SK-N-SH (cell line): Measurements from ENCODE around the gene SMNDC1. TPM values are rescaled to one million over a fixed set of nuclear protein-coding genes. Genes with fewer than 3 reads are reported as not detected.

Experiments used
- CTCF ChIA-PET: fragments of 300-600, 350-600 bp; formaldehyde crosslinking; extraction: SDS; loops from one replicate; lab custom pipeline; 2021; lab: Yijun Ruan, JAX
- POLR2A ChIA-PET: fragments of 350-600 bp; sonication (Branson Sonifier 250); formaldehyde crosslinking; extraction: SDS; loops from one replicate; lab custom pipeline; 2020; ENCODE audit warnings: antibody characterized with exemption, inconsistent platforms; lab: Yijun Ruan, JAX
- DNase-seq: peaks from one replicate; pipeline ENCODE4 v3.0.0; 2012
- H2AFZ ChIP-seq: fragments of 200-600 bp; sonication (generic); 2 replicates; pipeline ENCODE4 v1.8.1; 2016; ENCODE audit warnings: antibody characterized with exemption, mild to moderate bottlenecking, low read depth
- H3F3A ChIP-seq: fragments of 200-600 bp; sonication (generic); replicated peaks from 2 replicates; pipeline ENCODE3; 2016; ENCODE audit warnings: antibody characterized with exemption, mild to moderate bottlenecking; ENCODE audit not compliant: insufficient read depth
- H3K27ac ChIP-seq, 2 experiments: fragments of 200-500 bp in 1 of 2; fragments of 200-600 bp in 1 of 2; sonication (Bioruptor generic) in 1 of 2; sonication (generic), shearing (Covaris generic) in 1 of 2; 2 replicates each; pipeline versions ENCODE4 v1.5.1 to v1.6.1; 2014 to 2016; ENCODE audit warnings: low read depth in 2 of 2, inconsistent platforms in 1 of 2, low read length in 1 of 2, mild to moderate bottlenecking in 1 of 2, mixed read lengths in 1 of 2
- H3K27me3 ChIP-seq: fragments of 200-600 bp; sonication (generic), shearing (Covaris generic); 2 replicates; pipeline ENCODE4 v1.6.1; 2016; ENCODE audit warnings: mixed run types; ENCODE audit not compliant: insufficient read depth
- H3K36me3 ChIP-seq, 2 experiments: fragments of 200-500 bp in 1 of 2; fragments of 200-600 bp in 1 of 2; sonication (Bioruptor generic) in 1 of 2; sonication (generic) in 1 of 2; replicated peaks in 1 of 2; 2 replicates each; pipeline versions ENCODE3 to v1.5.1; 2014 to 2016; ENCODE audit warnings: low read length in 1 of 2, mild to moderate bottlenecking in 1 of 2; ENCODE audit not compliant: insufficient read depth in 2 of 2, control insufficient read depth in 1 of 2
- H3K4me1 ChIP-seq, 2 experiments: fragments of 200-500 bp in 1 of 2; fragments of 200-600 bp in 1 of 2; sonication (Bioruptor generic) in 1 of 2; sonication (generic), shearing (Covaris generic) in 1 of 2; 2 replicates each; pipeline versions ENCODE4 v1.5.1 to v1.6.1; 2014 to 2016; ENCODE audit warnings: low read depth in 1 of 2, low read length in 1 of 2, mixed run types in 1 of 2; ENCODE audit not compliant: insufficient read depth in 2 of 2, control insufficient read depth in 1 of 2
- H3K4me2 ChIP-seq: fragments of 200-600 bp; sonication (generic), shearing (Covaris generic); 2 replicates; pipeline ENCODE4 v1.6.1; 2017; ENCODE audit warnings: mixed run types
- H3K4me3 ChIP-seq, 2 experiments: fragments of 200-500 bp in 1 of 2; fragments of 200-600 bp in 1 of 2; sonication (Bioruptor generic) in 1 of 2; sonication (generic), shearing (Covaris generic) in 1 of 2; 2 replicates each; pipeline versions ENCODE4 v1.5.1 to v1.8.1; 2014 to 2016; ENCODE audit warnings: low read depth in 2 of 2, inconsistent platforms in 1 of 2, low read length in 1 of 2, mild to moderate bottlenecking in 1 of 2, mixed read lengths in 1 of 2, moderate library complexity in 1 of 2
- H3K79me2 ChIP-seq: fragments of 200-600 bp; sonication (generic); 2 replicates; pipeline ENCODE4 v1.8.1; 2017; ENCODE audit warnings: mild to moderate bottlenecking; ENCODE audit not compliant: insufficient read depth
- H3K9ac ChIP-seq: fragments of 200-600 bp; sonication (generic); 2 replicates; pipeline ENCODE4 v1.6.1; 2017; ENCODE audit warnings: mixed run types
- H3K9me2 ChIP-seq: fragments of 200-600 bp; sonication (generic); 2 replicates; pipeline ENCODE4 v1.6.1; 2017; ENCODE audit warnings: mixed run types
- H3K9me3 ChIP-seq: fragments of 200-600 bp; sonication (generic); 2 replicates; pipeline ENCODE4 v1.6.1; 2017; ENCODE audit warnings: mixed run types, mild to moderate bottlenecking, moderate library complexity
- H4K20me1 ChIP-seq: fragments of 200-600 bp; sonication (generic); 2 replicates; pipeline ENCODE4 v1.6.1; 2017; ENCODE audit warnings: mild to moderate bottlenecking, mixed run types; ENCODE audit not compliant: insufficient read depth
- CTCF ChIP-seq: fragments of 200-600 bp; sonication (generic); IDR thresholded peaks from 2 replicates; pipeline ENCODE4 v1.6.1; 2017; ENCODE audit warnings: antibody characterized with exemption, mild to moderate bottlenecking, moderate library complexity
- FOXM1 ChIP-seq: IDR thresholded peaks from 2 replicates; pipeline ENCODE4 v1.4.0; 2012; ENCODE audit warnings: low read depth, mild to moderate bottlenecking
- MEF2A ChIP-seq: IDR thresholded peaks from 2 replicates; pipeline ENCODE4 v1.4.0; 2012; ENCODE audit warnings: low read depth, borderline replicate concordance
- RAD21 ChIP-seq: IDR thresholded peaks from 2 replicates; pipeline ENCODE4 v1.6.1; 2012; ENCODE audit warnings: mild to moderate bottlenecking, low read length
- TEAD4 ChIP-seq: IDR thresholded peaks from 2 replicates; pipeline ENCODE4 v1.4.0; 2012; ENCODE audit warnings: mild to moderate bottlenecking, borderline replicate concordance; ENCODE audit not compliant: insufficient read depth
- WGBS: methylation state at CpG from one replicate; pipeline ENCODE4 v1.1.6; 2017; ENCODE audit warnings: low lambda C conversion rate; 5-methylcytosine and 5-hydroxymethylcytosine counted together
- polyA plus RNA-seq, 3 experiments: library from polyadenylated mRNA; depleted of rRNA; stranded (reverse); fragments of >200 nt; gene quantifications; 2 replicates each; pipeline ENCODE4 v1.2.3, GENCODE V29; 2012
- TF ChIP-seq, protein P1 (sequence below): fragments of 150-350 bp; IDR thresholded peaks from 2 replicates; pipeline ENCODE4 v1.6.1; 2017; ENCODE audit warnings: antibody characterized with exemption, low read length, low read depth, borderline replicate concordance
- TF ChIP-seq, protein P2 (sequence below): fragments of 150-350 bp; IDR thresholded peaks from 2 replicates; pipeline ENCODE4 v1.6.1; 2016; ENCODE audit warnings: mild to moderate bottlenecking, low read depth, low read length

SMNDC1 gene
- polyA plus RNA-seq, 1 of the 3 experiments (the other 2 are of a cell fraction): 13.3 TPM

DNA sequence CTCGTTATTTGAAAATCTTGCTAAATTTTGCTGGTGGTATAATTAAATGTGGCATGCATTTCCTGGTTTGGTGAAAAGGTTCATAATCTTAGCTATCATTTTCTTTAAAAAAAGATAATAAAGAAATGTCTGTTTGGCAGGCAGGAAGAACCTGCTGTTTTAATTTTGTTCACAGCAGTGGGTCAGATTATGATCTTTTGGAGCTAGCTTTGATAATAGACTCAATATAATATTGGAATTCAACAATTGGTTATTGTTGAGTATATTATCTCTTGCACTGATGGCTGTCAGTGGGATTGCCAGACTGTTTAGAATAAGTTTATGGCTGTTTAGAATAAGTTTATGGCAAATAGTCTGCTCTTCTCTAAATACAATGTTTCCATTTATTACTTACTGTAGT is 62.2 kb downstream of the SMNDC1 start:
- H3K4me1 ChIP-seq: peaks cover 0 to 6% of the 10 kb centered on the region in 2 experiments; a peak in 3 of 4 replicates
- H3K4me3 ChIP-seq: no peak overlapping the region
- no peak overlapping the region for H3K4me2 ChIP-seq
- no peaks in the 10 kb centered on the region for H3K27me3 ChIP-seq
- H3F3A ChIP-seq: no peaks in the 10 kb centered on the region
- H3K36me3 ChIP-seq: peaks cover 20 to 27% of the 10 kb centered on the region in 2 experiments
- no peaks in the 10 kb centered on the region for H3K9me3 ChIP-seq
- no peak for DNase-seq
- no peaks in the 10 kb centered on the region for H4K20me1 ChIP-seq
- WGBS: 89% methylated on average over 1 of the region's 1 CpG
- ChIA-PET CTCF (interaction anchor here (0.6 to 1.7 kb wide), 4 partner anchors 9 to 358 kb away, joined by 3 to 4 read pairs (median 3); no protein-coding TSS in a partner anchor), POLR2A (no interaction called here)
- H3K9ac ChIP-seq: no peak overlapping the region
- no peak overlapping the region for H2AFZ ChIP-seq
- H3K79me2 ChIP-seq: no peaks in the 10 kb centered on the region
- TF ChIP-seq TEAD4: no peak
- TF ChIP-seq, protein P1, sequence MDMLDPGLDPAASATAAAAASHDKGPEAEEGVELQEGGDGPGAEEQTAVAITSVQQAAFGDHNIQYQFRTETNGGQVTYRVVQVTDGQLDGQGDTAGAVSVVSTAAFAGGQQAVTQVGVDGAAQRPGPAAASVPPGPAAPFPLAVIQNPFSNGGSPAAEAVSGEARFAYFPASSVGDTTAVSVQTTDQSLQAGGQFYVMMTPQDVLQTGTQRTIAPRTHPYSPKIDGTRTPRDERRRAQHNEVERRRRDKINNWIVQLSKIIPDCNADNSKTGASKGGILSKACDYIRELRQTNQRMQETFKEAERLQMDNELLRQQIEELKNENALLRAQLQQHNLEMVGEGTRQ: no peak
- TF ChIP-seq, protein P2, sequence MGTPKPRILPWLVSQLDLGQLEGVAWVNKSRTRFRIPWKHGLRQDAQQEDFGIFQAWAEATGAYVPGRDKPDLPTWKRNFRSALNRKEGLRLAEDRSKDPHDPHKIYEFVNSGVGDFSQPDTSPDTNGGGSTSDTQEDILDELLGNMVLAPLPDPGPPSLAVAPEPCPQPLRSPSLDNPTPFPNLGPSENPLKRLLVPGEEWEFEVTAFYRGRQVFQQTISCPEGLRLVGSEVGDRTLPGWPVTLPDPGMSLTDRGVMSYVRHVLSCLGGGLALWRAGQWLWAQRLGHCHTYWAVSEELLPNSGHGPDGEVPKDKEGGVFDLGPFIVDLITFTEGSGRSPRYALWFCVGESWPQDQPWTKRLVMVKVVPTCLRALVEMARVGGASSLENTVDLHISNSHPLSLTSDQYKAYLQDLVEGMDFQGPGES: no peak
- no peak for TF ChIP-seq MEF2A
- H3K27ac ChIP-seq: no peak overlapping the region
- H3K9me2 ChIP-seq: no peaks in the 10 kb centered on the region

DNA sequence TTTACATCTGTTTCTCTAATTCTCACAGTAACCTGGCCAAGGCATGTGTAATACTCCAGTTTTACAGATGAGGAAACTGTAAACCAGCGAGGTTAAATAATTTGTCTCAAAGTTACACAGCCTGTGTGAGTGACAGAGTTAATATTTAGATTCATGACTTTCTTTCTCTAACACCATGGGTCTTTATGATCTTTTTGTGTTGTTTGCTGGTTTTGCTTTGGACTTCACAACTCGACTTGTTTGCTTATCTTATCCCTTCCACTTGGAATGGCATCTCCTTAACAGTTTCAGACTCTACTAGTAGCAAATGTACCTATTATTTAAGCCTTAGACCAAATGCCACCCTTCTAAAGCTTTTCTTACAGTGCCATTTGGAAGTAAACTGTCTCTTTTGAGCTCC is 62.9 kb downstream of the SMNDC1 start:
- Histone ChIP-seq H3K36me3 (peaks cover 27 to 29% of the 10 kb centered on the region in 2 experiments), H3K4me1 (peaks cover 0 to 6% of the 10 kb centered on the region in 2 experiments; a peak in 3 of 4 replicates), H2AFZ (no peak overlapping the region), H4K20me1 (no peaks in the 10 kb centered on the region), H3F3A (no peaks in the 10 kb centered on the region), H3K4me3 (no peak overlapping the region), H3K27ac (no peak overlapping the region), H3K79me2 (no peaks in the 10 kb centered on the region), H3K9me3 (no peaks in the 10 kb centered on the region), H3K27me3 (no peaks in the 10 kb centered on the region), H3K9ac (no peak overlapping the region), H3K9me2 (no peaks in the 10 kb centered on the region), H3K4me2 (no peak overlapping the region)
- POLR2A ChIA-PET: no interaction called here
- no peak for TF ChIP-seq FOXM1
- no peak for TF ChIP-seq RAD21
- TF ChIP-seq CTCF: no peak
- no peak for DNase-seq
- CTCF ChIA-PET: interaction anchor here (0.6 to 1.7 kb wide), 4 partner anchors 10 to 100 kb away, joined by 3 to 6 read pairs (median 3); no protein-coding TSS in a partner anchor
- 68% methylated on average over 2 of the region's 2 CpGs for WGBS
